ENCODE measurements around the gene GFOD1.

GFOD1 gene

DNA sequence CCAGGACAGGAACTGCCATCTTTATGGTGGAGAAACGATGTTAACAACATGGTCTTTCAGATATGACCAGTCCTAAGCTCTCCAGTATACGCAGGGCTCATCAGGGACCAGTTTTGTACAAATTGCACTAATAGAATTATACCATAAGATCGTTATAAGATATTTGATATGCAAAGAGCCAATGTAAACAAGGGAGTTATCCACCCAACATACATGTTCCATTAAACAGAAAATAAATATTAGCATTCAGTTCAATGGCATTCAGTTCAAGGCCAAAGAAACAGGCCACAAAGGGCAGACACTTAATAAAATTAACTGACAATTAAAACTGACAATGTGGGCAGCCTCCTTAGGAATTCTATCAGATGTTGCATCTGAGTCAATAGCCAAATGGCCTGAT, 2.6 kb downstream of the GFOD1 start:
- no peak for DNase-seq

DNA sequence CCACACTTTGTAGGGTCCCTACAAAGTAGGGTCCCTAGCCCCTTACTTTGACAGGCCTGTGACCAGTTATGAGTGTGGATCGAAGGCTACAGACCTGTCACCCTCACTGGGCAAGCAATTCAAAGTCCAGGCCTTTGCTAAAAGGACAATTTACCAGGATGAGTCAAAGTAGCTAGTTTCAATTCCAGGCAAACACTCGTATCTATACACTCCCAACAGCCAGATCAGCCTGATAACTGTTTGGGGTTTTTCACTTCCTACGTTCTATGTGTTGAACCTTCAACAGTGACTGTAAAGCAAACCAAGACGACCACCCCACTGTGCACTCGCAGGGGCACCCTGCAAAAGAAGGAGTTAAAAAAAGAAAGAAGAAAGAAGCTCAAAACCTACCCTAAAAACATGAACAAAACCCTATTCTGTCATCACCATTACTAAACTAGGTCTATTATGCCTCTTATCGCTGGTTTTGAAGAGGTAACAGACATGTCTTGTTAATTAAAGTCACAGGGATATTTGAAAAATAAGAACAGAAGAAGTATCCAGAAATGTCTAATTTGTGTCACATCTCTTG, 3.2 kb downstream of the GFOD1 start:
- peak in 1 of 14 donors; percentile 14 for DNase-seq

DNA sequence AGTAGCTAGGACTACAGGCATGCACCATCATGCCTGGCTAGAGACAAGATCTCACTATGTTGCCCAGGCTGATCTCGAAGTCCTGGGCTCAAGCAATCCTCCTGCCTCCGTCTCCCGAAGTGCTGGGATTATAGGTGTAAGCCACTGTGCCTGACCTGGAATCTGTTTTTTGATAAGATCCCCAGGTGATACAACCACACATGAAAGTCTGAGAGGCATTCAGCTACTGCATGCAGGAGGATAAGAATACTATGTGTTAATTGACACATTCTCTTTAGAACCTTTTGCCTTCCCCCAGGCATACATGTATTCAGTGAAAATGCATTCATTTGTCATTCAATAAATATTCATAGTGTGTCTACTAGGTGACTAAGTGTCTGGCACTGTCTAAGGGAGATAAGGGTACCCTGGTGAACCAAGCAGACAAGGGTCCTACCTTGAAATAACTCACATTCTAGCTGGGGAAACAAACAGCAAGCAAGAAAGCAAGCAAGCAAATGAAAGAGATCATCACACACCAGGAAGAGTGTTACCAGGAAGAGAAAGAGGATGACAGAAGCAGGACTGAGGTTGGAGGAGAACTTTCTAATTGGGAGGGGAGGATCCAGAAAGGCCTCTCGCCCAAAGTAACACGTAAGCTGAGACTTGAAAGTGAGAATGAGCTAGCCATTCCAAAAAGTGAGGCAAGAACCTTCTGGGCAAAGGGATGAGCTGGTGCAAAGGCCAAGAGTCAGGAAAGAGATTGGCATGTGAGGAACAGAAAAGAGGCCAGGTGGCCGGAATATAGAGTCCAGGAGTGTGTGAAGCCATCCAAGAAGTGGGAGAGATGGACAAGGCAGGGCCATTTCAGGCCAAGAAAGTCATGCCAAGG, 6.5 kb downstream of the GFOD1 start:
- DNase-seq: peak in 1 of 14 donors; percentile 69

DNA sequence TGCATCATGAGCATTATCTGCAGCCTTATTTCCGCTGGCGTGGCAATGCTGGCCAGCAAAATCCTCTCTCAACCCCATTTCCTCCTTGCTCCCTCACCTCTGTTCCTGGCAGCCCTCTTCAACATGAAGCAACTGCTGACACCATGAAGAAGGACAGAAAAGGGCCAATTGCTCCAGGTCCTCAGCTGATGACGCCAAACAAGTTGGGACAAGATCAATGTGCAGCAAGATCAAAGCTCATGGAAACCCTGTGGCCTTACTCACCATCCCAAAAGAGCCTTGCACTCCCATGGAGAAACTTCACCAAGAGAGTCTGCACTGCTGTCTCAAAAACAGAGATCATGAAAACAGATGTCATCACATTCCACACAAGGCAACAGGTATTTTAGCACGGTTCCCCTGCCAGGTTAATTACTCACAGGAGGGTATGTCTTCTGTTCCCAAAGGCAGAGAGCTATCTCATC, 7.4 kb downstream of the GFOD1 start:
- peak in 1 of 14 donors; percentile 17 for DNase-seq

DNA sequence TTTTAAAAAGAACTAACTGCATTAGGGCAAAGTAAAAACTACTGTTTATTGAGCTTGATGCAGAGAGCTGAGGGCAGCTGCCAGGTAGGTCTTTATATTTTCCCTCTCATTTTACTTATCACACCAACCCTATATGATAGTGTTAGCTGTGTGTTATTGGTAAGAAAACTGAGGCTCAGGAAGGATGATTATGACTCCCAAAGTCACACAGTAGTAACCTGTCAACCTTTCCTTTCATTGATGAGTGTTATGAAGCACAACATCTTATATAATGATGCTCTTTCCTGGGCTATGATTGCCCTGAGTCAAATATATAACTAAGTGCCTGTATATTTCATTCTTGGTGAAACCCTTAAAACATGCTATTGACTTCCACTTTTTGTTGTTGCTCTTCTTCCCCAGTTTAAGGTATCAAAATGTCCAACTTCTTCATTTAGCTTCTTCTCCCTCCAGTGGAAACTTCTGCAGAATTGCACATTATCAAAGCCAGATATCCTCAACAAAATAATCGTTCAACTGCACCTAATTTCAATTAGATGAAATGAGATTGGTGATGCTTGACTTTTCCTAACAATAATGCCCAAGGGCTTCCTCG, 8.1 kb downstream of the GFOD1 start:
- DNase-seq: no peak

DNA sequence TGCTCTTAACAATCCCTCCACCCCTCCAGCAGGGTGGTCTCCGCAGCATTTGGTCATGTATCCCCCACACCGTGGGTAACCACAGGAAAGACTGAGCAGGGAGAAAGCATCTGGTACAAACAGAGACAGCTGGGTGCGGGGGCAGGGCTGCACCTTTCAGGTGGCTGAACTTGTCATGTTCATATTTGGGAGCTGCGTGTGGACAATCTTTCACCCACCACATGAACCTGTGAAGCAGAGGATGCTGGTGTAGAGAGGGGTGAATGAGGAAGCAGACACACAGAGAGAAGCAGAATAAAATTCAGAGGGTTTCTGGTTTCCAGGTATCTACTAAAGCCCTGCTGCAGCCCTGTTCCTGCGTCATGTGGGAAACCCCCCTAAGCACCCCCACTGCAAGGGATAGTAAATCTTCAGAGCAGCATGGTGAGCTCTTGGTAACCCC, 8.9 kb downstream of the GFOD1 start:
- DNase-seq: no peak

DNA sequence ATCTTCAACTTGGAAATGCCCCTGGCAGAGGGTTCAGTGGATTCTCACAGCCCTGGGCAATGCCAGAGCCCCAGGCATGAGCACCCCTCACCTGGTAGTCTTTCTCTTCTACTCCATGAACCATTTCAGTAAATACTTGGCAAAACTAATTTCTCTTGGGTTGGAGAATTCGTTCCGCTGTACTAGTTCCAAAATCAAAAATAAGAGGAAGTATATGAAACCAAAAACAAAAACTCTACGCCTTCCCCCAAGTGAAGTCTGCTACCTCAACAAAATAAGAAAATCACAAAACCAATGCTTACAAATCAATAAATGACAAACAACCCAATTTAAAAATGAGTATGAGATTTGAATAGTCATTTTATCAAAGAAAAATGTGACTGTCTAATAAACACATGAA, 12.6 kb downstream of the GFOD1 start:
- DNase-seq: no peak

DNA sequence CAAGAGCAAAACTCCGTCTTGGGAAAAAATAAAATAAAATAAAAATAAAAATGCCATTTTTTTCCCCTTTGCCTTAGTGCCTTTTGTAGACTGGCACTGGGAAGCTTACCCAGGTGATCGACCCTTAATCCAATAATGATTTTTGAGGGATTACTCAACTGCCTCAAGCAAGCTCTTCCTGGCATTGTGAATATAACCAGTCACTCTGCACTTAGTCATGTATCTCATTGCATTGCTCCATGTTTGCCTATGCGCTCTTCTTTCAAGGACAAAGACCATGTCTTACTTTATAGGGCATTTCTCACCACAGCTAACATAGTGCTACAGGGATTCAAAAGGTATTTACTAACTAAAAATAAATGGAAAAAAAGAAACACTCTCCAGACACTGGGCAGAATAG, 13.0 kb downstream of the GFOD1 start:
- DNase-seq: no peak

DNA sequence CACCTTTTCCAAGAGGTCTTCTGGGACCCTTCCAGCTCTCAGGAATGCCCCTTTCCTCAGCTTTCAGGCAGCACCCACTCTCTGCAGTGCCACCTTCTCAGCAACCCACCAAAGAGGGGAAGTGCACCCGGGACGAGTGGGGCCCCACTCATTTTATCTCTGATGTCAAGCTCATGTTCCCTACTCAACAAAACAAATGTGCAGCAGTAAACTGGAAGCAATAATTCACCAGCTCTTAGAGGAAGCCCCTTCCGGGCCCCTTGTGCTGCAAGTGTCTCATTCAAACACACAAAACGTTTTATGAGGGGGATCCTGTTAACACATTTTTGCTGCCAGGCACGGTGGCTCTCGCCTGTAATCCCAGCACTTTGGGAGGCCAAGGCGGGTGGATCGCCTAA, 13.6 kb downstream of the GFOD1 start:
- DNase-seq: no peak

DNA sequence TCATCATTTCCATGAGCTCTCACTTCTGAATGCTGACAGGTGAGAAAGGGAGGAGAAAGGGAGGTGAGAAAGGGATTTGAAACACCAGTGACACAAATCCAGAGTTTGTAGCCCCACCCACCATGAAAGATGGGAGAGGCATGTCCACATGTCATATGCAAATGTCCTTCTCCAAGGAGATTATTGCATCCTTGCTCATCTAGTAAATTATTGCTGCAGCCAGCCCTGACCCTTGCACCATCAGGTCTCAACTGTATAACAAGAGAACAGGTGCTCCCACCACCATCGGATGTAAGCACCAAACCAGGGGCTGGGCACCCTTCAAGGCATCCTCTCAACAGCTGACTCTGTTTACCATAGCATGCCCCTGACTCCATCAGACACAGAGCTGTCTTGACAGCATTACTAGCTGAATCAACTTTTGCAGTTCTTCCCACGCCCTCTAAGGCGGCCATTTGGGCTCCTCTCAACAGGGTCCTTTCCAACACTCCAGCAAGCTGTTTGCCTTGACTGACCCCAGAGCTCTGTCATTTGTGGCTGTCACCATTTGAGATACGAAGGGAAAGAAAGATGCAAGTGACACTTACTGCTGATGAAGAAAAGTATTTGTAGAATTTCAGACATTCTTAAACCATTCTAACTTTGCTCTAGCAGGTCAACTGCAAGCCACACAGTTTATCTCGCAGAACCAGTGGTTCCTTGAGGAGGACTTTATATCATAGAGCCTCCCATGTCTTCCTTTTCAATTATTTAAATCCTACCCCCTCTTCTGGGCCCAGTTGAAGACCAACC, 14.2 kb downstream of the GFOD1 start:
- no peak for DNase-seq

DNA sequence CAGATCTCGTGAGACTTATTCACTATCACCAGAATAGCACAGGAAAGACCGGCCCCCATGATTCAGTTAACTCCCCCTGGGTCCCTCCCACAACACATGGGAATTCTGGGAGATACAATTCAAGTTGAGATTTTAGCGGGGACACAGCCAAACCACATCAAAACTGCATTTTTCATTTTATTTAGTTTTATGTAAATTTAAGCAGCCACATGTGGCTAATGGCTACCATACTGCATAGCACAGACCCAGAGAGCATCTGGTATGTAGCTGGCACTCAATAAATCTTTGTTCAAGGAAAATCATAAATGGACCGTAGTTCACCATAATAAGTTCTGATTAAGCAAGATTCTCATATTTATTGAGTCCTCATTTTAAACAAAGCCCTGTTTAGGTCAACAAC, 15.3 kb downstream of the GFOD1 start:
- DNase-seq: no peak

DNA sequence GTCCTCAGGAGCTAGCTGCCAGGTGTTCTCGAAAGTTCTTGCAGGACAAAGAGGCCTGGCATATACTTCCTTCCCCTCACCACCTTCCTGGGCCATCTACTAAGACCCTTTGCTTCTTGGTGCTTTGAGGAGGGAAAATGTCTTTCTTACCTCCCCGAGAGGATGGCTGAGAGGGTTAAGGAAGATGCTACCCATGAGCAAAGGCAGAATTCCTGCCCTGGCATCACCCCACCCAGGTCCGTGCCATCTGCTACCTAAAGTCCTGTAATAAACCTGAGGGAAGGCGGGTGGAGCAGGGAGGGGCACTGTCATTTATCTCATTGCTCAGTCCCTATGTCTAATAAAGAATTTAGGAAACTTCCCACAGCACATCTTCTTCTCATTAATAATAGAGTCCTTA, 16.2 kb downstream of the GFOD1 start:
- peak in 1 of 14 donors; percentile 74 for DNase-seq

DNA sequence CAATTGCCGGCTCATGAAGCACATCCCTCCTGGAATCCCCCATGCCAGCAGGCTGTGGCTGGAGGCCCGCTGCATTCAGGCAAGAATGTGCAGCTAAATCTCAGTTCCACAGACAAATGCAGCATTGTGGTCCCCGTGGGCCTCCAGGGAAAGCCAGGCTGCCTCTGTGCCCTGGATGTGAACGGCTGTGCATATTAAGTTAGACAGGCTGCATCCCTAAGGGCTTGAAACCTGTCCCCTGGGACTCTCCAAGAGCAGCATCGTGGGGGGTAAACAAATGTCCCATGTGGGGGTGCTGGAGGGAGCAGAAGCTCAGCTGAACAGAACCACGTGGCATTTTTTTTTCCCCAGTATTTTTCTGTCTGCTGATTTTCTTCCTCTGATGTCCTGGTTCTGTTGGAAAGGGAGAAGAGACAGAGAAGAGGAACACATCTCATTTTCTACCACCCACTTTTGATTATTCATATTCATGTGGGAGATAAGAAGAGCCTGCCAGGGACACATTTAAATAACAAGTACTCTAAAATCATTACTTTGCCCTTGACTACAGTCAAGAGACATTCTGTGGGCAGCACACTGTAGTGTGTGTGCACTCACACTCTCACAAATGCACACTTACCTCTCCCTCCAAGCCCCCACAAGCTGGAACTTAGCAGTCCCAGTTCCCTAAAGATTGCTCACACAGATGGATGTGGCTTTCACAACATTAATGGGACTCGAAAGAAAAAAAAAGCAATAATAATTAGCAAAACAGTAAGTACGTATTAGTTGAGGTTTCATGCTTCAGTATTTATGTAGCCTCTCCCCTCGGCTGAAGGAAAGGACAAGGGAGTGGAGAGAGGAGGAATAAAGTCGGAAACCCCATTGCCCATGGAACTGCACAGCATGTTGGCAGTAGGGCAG, 16.9 kb downstream of the GFOD1 start:
- DNase-seq: peak in 11 of 14 donors; percentile 18 to 73 (median 53)

DNA sequence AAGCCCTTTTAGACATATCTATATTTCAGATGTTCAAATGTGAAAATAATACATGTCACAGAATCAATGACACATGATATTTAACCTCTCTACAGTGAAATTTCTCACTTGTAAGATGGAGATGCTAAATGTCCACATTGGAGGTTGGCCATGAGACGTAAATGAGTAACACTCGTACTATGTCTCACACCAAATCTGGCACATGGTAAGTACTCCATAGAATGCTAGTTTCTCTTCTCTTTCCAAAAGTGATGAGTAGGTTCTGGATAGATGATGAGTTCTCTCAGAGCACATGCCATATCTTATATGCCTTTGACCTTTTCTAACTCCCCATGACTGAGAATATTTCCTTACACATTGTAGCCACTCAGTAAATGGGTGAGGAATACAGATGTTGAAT, 17.7 kb downstream of the GFOD1 start:
- DNase-seq: no peak

DNA sequence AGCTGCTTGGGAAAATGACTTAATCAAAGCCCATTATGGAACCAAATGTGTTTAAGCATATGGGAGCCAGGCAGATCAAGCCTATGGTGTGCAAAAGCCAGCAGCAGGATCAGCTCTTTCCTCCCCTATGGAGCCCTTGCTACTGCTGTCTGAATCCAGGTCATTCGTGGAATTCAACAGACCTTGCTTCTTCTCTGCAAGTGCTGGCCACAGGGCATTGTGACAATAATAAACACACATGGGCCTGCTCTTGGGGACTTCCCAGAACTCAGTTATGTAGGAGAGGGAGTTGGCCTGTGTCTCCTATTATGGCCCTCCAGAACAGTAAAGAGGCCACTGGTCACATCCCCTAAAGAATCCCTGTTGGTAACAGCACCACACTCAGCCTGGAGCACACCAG, 18.6 kb downstream of the GFOD1 start:
- DNase-seq: peak in 1 of 14 donors; percentile 25

DNA sequence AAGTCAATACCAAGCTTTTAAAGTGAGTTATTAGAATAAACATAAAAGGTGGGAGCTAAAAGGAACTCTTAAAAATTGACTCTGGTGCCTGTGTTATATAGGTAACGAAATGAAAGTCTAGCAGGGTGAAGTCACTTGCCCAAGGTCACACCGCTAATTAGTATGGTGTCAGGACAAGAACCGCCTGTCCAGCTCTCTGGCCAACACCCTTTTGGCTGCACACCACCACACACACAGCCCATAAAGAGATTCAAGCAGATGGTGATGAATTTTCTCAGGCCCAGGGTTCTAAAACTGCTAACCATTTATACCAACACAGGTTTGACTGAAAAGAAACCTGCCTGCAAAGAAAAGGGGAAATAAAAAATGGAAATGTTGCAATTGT, 20.2 kb downstream of the GFOD1 start:
- DNase-seq: peak in 1 of 14 donors; percentile 73

DNA sequence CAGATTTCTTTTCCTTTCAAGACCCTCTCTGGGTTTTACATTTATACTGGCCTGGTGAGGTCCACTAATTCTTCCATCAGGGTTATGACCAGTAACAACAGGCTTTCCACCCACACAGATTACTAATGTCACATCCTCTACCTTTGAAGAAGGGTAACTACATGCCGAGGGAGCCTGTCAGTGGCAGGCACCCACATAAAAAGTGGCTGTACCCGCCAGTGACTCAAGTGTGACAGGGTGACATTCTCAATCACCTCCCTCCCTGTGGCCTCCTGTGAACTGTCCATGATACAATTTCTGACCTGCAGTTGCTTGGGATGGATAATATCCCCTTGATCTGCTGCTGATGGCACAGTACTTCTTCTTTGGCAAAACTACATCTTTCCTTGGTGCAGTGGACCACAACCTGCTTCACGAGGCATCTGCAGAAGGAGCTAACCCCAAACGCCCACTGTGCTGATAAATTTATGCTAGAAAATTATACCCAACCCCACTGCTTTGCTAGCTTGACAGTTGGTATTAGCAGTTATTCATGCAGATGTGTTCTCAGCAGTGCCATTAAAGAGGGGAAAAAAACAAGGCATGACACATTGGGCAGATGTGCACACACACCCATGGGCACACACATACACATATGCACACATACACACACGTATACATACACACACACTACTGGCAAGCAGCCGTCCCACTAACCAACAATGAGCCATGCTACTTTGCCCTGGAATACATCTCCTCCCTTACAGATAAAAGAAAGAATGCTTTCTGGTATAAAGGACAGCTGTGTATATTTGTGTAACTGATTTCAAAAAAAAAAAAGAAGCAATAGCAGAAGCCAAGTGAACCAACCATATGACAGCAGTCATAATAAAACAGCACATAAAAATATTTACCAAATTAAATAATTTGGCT, 20.8 kb downstream of the GFOD1 start:
- DNase-seq: no peak

DNA sequence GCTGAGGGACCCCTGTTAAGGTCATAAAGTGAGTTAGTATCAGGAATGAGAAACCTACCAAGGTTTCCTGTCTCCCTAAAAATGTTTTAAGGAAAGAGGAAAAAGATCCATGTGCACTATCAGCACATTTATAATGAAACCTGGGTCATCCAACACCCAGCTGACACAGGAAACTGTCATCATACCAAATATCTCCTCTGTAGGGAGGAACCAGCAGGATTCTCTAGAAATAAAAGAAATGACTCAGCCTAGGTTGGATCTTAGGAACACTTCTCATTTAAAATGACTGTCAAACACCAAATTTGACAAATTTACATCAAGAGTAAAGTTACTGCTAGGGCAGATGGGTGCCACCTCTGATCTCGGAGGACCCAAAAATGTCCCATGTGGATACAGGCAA, 21.7 kb downstream of the GFOD1 start:
- DNase-seq: no peak

DNA sequence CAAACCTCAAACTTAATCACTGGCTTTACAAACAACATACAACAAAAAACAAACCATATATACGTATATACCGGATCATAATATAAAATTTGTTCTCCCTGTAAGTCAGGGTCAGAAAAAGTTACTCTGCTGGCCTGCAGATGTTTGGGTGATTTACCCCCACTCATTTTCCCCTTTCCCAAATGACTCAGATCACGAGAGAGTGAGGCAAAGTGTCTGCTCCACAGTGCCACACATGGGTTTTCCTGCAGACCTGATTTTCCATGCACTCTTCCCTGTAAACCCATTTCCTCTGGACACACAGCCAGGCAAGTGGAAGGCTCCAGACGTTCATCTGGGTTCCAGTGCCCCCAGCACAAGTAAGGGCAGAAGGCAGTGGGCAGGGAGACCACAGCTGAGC, 23.5 kb downstream of the GFOD1 start:
- DNase-seq: no peak

DNA sequence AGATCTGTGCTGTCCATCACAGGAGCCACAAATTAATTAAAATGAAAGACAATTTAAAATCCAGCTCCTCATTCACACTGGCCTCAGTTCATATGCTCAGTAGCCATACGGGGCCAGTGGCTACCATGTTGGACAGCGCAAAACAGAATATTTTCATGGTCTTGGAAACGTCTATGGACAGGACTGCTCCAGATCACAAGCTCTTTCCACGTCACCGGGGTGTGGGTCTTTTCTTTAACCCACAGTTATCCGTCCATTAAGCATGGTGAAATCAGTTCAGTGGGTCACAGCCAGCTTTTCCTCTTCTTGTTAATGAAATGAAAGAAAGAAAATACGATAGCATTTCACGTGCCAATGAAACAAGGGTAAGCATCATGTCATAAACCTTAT, 24.1 kb downstream of the GFOD1 start:
- DNase-seq: no peak
